ENCODE data around the gene CCDC85B.

Gene CCDC85B

DNA sequence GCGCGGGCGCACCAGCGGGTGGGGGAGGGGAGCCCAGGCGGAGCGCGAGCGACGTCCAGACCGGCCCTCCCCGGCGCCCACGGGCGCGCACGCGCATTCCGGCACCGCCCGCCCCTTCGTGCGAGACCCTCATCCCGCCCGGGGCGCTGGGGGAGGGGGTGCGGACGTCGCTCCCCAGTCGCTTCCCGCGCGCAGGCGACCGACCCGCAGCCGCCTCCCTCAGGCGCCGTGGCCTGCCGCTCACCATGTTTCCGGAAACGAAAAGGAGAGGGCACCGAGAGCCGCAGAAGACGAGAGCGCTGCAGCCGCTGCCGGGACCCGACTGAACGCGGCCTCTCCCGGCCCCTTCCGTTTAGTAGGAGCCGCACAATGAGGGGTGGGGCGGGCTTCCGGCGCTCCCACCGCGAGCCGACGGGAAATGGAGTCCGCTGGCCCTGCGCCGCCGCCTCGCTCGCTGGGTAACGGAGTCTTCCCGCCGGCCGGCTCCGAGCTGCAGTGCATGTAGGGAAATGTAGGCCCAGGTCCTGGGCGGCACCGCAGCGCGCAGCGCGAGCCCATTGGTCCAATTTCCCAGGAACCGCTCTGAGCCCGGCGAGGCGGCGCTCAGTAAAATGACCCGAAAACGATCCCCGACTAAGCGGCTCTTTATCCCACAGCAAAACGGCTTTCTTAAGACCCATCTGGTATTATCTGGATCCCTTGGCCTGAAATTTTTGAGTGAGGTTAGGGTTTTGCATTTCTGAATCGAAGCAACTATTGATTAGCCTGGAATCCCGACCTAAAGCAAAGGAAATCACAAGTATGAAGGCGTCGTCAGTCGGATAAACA, 32.4 kb upstream of the CCDC85B start, which contains the start of gene CFL1:
Gene CFL1 (minus strand): TSS at position 328 of the 828 bp plus-strand sequence. CDS start 81 bp downstream, at position 247.
- DNase-seq (ENCODE audit: low read depth), result peak; percentile 96

DNA sequence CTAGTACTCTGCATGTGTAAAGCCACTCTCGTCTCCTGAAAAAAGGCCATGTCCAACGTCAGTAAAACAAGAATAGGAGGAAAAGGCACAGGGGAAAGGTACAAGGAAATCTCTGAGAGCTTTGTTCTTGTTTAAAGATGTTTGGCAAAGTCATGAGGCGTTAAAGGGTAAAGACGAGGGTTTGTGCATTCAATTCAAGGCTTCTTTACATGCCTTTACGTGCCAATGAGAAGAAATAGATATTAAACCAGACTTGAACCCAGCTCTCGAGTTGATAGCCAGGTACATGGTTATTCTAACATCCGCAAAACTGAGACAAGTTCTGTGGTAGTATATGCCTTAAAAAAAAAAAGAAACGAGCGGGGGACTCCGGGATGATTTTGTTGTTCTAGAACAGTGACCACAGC, 31.8 kb upstream of the CCDC85B start:
- no peak for DNase-seq (ENCODE audit: low read depth)

DNA sequence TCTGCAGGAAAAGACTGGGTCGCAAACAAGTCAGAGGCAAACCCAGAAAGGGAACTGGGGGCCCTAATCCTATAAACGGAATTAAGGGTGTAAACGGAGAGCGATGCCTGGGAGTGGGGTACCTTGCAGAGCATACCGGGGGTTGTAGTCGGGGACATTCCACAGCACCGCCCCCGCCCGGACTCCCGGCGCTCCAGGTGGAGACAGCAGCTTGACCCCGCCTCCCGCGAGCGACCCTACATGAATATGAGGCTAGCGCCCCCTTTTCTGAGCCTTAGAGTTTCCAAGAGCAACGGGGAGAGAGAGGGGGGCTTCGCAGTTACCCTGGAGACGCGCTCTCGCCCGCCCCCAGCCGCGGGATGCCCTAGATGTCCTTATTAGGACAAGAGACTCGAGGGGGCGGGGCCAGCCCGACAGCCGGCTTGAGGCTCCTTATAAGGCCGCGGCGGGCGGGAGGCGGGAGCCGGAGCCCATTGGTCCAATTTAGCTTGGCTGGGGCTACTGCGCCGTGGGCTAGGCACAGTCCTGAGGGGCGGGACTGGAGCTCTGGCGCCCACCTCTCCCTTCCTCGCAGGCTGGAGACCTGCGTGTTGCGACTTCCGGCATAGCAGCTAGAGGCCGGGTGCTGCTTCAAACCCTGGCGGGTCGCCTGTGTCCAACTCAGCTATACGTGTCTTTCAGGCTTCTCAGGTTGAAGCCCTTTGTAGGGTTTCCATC, 31.2 kb upstream of the CCDC85B start:
- DNase-seq (ENCODE audit: low read depth), result peak; percentile 94

DNA sequence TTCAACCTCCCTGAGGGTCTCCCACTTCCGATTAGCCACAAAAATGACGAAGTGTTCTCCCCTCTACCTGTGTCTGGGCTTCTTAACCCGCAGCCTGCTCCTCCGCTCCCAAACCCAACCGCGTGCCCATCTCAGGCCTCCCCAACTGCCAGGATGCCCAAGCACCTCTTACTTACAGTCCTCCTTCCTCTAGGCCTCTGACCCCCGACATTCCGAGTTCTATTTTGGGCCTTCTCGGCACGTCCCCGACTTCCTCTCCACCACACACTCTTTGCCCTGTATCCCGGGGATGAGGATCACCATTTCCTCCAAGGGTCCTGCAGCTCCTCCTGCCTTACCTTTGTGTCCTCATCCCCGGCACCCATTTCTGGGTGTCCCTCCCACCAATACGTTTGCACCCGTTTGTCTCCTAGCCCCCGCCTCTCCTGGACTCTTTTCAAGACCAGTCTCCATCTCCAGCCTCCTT, 30.6 kb upstream of the CCDC85B start:
- DNase-seq (ENCODE audit: low read depth), result no peak

DNA sequence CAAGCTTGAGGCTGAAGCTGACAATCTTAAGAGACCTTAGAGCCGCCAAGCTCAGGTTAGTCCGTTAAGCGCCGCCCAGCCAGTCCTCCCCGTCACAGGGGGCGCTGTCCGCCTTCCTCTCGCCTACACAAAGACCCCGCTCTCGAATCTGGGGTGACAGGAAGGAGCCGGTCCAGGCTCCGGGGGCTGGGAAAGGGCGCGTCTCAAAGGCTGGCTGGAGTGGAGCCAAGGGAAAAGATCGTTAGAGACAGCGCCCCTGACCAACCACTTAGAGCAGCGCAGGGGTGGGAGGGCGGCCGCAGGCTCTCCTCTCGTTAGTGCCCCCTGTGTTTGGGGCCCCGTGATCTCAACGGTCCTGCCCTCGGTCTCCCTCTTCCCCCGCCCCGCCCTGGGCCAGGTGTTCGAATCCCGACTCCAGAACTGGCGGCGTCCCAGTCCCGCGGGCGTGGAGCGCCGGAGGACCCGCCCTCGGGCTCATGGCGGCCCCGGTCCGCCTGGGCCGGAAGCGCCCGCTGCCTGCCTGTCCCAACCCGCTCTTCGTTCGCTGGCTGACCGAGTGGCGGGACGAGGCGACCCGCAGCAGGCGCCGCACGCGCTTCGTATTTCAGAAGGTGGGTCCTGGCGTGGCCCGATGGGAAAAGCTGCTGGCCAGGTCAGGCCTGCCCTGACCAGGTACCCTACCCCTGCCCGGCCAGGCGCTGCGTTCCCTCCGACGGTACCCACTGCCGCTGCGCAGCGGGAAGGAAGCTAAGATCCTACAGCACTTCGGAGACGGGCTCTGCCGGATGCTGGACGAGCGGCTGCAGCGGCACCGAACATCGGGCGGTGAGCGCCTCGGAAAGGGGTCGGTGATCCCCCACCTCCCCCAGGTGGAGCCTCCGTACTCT, 30.0 kb upstream of the CCDC85B start, which contains the start of gene MUS81:
Gene MUS81 (plus strand): TSS at position 156 of the 887 bp plus-strand sequence. CDS start 321 bp downstream, at position 477.
- DNase-seq (ENCODE audit: low read depth), result peak; percentile 94

GRCh38 chr11:65861165-65861505, 29.3 kb upstream of the CCDC85B start:
- DNase-seq (ENCODE audit: low read depth), result no peak

GRCh38 chr11:65861533-65862183, 28.8 kb upstream of the CCDC85B start:
- DNase-seq (ENCODE audit: low read depth), result no peak

GRCh38 chr11:65862191-65862735, 28.2 kb upstream of the CCDC85B start:
- DNase-seq (ENCODE audit: low read depth), result no peak

DNA sequence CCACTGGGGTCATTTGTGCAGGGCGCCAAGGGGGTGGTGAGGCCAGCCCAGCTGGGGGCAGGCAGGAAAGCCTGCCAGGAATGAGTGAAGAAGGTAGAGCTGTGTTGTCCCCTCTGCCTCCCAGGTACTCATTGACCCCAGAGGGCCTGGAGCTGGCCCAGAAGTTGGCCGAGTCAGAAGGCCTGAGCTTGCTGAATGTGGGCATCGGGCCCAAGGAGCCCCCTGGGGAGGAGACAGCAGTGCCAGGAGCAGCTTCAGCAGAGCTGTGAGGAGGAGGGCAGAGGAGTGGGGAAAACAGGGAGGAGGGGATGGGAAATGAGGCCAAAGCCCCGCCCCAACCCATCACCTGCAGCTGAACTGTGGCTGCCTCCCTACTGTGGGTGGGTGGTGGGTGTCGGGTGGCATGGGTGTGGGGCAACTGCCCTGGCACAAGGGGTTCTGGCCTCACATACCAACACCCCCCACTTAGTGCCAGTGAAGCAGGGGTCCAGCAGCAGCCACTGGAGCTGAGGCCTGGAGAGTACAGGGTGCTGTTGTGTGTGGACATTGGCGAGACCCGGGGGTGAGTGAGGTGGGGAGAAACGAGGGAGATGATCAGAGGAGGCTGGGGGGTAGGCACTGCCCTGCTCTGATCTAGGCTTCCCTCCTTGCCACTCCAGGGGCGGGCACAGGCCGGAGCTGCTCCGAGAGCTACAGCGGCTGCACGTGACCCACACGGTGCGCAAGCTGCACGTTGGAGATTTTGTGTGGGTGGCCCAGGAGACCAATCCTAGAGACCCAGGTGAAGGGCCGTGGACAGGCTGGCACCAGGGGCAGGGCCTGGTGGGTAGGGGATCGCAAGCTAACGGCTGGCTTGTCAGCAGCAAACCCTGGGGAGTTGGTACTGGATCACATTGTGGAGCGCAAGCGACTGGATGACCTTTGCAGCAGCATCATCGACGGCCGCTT, 27.3 kb upstream of the CCDC85B start:
- no peak for DNase-seq (ENCODE audit: low read depth)

DNA sequence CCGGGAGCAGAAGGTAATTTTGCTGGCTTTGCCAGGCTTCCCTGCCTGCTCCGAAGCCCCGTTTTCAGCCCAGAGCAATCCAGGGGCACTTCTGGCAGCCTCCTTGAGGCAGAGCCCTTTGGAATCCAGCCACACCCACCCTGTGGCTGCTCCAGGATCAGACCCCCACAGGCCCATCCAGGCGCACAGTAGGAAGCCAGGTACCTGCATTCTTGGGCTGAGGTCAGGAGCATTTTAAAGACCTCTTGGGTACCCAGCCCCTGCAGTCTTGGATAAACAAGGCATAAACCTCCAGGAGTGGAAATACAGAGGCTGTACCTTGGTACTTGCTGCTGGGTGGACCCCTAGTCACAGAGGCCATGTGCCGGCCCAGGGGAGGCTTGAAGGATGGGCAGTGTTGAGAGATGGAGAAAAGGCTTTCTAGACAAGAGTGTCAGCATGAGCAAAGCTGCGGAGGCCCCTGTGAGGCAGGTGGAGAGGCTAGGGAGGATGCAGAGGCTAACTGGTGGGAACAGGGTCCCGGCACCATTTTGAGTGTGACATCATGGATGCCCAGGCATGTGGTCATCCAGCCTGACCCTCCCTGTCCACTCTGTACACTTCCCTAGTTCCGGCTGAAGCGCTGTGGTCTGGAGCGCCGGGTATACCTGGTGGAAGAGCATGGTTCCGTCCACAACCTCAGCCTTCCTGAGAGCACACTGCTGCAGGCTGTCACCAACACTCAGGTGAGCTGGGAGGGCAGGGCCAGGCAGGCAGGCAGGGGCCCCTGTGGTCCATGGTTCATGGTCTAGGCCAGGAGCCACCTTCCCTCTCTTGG, 26.4 kb upstream of the CCDC85B start:
- DNase-seq (ENCODE audit: low read depth), result no peak

- DNase-seq (ENCODE audit: low read depth), result no peak
Observed at GRCh38 chr11:65864706-65865471, 25.6 kb upstream of the CCDC85B start.

DNA sequence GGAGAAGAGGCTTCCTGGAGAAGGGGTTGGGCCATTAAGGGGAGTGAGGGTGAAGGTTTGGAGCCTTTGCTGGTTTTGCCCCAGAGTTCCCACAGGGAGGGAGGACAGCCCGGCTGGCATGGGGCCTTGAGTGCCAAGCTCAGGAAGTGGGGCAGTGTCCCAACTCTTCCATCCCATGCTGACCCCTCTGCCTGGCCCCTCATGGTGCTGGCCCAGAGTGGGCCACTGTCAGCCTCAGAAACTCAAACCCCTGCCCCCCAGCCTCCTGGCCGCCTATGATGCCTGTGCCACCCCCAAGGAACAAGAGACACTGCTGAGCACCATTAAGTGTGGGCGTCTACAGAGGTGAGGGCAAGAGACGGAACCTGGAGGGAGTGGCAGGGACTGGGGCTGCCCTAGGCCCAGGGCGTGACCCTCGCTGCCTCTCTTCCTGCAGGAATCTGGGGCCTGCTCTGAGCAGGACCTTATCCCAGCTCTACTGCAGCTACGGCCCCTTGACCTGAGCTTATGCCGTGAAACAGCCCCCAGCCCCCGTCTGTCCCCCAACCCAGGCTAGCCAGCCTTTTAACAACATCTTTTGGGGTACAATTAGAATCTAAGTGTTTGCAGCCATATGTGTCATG, 24.8 kb upstream of the CCDC85B start:
- DNase-seq (ENCODE audit: low read depth), result no peak

DNA sequence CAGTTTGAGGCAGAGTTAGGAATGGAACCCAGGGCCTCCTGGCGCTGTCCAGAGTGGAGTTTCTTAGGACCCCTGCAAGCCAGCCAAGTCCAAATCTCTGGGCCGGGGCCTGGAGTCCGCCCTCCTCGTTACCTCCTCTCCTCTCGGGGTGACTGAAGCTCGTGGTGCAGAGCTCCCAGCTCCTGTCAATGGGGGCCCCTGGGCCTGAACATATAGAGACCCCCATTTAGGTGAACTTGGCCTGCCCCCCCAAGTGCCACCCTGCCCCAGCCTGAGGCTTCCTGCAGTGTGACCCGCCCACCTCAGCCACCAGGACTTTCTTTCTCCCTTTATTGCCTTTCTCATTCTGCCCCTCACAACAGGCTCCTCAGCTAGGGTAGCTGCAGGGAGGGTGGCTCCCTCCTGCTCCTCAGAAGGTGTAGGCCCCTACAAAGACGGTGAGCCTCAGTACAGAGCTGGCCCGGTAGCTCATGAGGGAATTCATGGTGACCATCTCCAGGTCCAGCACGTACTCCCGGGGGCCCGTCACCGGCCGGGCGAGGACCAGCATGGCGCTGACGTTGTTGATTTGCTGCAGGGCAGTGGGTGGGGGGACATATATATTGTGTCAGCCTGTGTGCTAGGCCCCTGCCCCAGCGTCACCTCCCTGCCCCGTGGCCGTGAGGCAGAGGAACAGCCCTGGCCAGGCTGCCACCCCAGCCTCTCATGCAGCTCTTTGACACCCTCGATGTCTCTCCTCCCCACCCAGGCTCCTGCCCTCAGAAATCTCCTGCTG, 23.8 kb upstream of the CCDC85B start:
- DNase-seq (ENCODE audit: low read depth), result no peak

GRCh38 chr11:65867284-65868071, 23.0 kb upstream of the CCDC85B start:
- DNase-seq (ENCODE audit: low read depth), result no peak

DNA sequence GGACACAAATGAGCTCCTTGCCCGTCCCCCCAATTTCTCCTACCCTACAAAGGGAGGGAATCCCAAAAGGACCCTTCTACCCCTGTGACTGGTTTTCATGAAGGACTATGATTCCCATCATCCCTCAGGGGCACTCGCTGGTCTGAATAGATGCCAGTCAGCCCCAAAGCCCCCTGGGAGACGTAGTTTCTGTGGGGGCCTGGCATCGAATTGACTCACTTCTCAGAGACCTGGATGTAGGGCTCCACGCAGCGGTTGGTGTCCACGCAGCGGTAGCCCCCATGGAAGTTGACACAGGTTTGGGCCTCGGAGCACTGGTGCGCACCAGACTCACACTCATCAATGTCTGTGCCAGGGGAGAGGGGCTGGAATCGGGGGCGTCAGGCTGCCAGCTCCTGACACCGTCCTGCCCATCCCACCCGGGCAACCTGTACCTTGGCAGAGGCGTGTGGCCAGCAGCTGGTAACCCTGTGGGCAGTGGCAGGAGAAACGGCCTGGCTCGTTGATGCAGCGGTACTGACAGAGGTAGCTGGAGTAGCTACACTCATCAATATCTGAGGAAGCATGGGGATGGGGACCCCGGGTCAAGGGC, 22.3 kb upstream of the CCDC85B start:
- DNase-seq (ENCODE audit: low read depth), result no peak

- DNase-seq (ENCODE audit: low read depth), result no peak
Observed at GRCh38 chr11:65868907-65869306, 21.6 kb upstream of the CCDC85B start.
